GM21825 (cell line): ENCODE data around the gene IFNA10.
"Not testable (repeated sequence)": the region's sequence is repeated elsewhere in the genome, so short reads cannot be mapped to it uniquely, and the experiment has no call there.

Experiments
- ATAC-seq: cut with Tn5 transposase; IDR thresholded peaks from one replicate; pipeline ENCODE4 v1.9.1; 2021; ENCODE audit warnings: mild to moderate bottlenecking, moderate library complexity; ENCODE audit not compliant: unreplicated experiment

IFNA10 gene

GRCh38 chr9:21207043-21207442, at the start of gene IFNA10:
TSS of gene IFNA10 (minus strand) at chr9:21207143. CDS start at chr9:21207097, 46 bp downstream.
- ATAC-seq, result not testable (repeated sequence)

GRCh38 chr9:21255538-21256212, 48.7 kb upstream of the IFNA10 start:
- ATAC-seq, result no peak

GRCh38 chr9:21252721-21253547, 46.0 kb upstream of the IFNA10 start:
- ATAC-seq, result peak; percentile 73

GRCh38 chr9:21251638-21252037, 44.7 kb upstream of the IFNA10 start:
- ATAC-seq, result no peak

- ATAC-seq, result no peak
Measured at GRCh38 chr9:21251190-21251589, 44.2 kb upstream of the IFNA10 start.

- no peak for ATAC-seq
Measured at GRCh38 chr9:21244836-21245235, 37.9 kb upstream of the IFNA10 start.

GRCh38 chr9:21239911-21240310, 33.0 kb upstream of the IFNA10 start, which contains the start of gene IFNA14:
TSS of gene IFNA14 (minus strand) at chr9:21240005. CDS start at chr9:21239935, 70 bp downstream.
- ATAC-seq, result no peak

GRCh38 chr9:21236360-21236714, 29.4 kb upstream of the IFNA10 start:
- not testable (repeated sequence) for ATAC-seq

- peak; percentile 84 for ATAC-seq
Measured at GRCh38 chr9:21235468-21236359, 28.8 kb upstream of the IFNA10 start.

- ATAC-seq, result no peak
Measured at GRCh38 chr9:21234153-21234687, 27.3 kb upstream of the IFNA10 start.

GRCh38 chr9:21233258-21233657, 26.3 kb upstream of the IFNA10 start:
- no peak for ATAC-seq

- ATAC-seq, result no peak
Measured at GRCh38 chr9:21228122-21228521, 21.2 kb upstream of the IFNA10 start, which contains the start of gene IFNA17. TSS of gene IFNA17 (minus strand) at chr9:21228222. CDS start at chr9:21228173, 49 bp downstream.

- not testable (repeated sequence) for ATAC-seq
Measured at GRCh38 chr9:21217211-21217610, 10.3 kb upstream of the IFNA10 start, which contains the start of gene IFNA16. TSS of gene IFNA16 (minus strand) at chr9:21217311. CDS start at chr9:21217305, 6 bp downstream.

- ATAC-seq, result peak; percentile 67
Measured at GRCh38 chr9:21213411-21214326, 6.7 kb upstream of the IFNA10 start.

- not testable (repeated sequence) for ATAC-seq
Measured at GRCh38 chr9:21212160-21212559, 5.2 kb upstream of the IFNA10 start.

GRCh38 chr9:21210782-21211181, 3.8 kb upstream of the IFNA10 start:
- ATAC-seq, result not testable (repeated sequence)

- no peak for ATAC-seq
Measured at GRCh38 chr9:21210311-21210710, 3.4 kb upstream of the IFNA10 start.

- no peak for ATAC-seq
Measured at GRCh38 chr9:21205204-21205603, 1.7 kb downstream of the IFNA10 start.

- not testable (repeated sequence) for ATAC-seq
Measured at GRCh38 chr9:21202105-21202504, 4.8 kb downstream of the IFNA10 start, which contains the start of gene IFNA7. TSS of gene IFNA7 (minus strand) at chr9:21202205. CDS start at chr9:21202165, 40 bp downstream.
